ENCODE data around the gene USF3.

DNA sequence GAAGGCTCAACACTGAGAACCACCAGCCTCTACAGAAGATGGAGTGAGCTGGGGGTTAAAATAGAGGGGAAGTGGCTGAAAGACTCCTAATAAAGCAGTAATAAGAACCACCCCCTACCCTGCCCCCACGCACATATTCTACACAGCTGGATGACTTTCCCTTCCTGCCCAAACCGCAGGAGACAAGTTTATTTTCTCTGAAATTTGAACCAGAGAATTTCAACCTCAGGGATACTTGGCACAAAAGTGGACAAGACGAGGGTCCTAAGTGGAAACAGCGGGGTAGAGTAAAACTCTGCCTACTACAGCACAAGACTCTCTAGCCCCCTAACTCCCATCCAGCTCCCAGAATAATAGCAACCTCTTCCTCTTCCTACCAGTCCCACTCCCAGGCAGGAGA lies 28.4 kb downstream of the USF3 start:
- TF ChIP-seq, protein P1, sequence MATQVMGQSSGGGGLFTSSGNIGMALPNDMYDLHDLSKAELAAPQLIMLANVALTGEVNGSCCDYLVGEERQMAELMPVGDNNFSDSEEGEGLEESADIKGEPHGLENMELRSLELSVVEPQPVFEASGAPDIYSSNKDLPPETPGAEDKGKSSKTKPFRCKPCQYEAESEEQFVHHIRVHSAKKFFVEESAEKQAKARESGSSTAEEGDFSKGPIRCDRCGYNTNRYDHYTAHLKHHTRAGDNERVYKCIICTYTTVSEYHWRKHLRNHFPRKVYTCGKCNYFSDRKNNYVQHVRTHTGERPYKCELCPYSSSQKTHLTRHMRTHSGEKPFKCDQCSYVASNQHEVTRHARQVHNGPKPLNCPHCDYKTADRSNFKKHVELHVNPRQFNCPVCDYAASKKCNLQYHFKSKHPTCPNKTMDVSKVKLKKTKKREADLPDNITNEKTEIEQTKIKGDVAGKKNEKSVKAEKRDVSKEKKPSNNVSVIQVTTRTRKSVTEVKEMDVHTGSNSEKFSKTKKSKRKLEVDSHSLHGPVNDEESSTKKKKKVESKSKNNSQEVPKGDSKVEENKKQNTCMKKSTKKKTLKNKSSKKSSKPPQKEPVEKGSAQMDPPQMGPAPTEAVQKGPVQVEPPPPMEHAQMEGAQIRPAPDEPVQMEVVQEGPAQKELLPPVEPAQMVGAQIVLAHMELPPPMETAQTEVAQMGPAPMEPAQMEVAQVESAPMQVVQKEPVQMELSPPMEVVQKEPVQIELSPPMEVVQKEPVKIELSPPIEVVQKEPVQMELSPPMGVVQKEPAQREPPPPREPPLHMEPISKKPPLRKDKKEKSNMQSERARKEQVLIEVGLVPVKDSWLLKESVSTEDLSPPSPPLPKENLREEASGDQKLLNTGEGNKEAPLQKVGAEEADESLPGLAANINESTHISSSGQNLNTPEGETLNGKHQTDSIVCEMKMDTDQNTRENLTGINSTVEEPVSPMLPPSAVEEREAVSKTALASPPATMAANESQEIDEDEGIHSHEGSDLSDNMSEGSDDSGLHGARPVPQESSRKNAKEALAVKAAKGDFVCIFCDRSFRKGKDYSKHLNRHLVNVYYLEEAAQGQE (IDR thresholded peaks at IDR 0.05; ENCODE audit: unreplicated experiment), result no peak
- no peak for TF ChIP-seq POLR2AphosphoS5 (IDR thresholded peaks at IDR 0.05; ENCODE audit: low read depth)
- TF ChIP-seq ZNF331 (CRISPR knock-in tag; IDR thresholded peaks at IDR 0.05; ENCODE audit: low read depth), result no peak
- TF ChIP-seq, protein P2, sequence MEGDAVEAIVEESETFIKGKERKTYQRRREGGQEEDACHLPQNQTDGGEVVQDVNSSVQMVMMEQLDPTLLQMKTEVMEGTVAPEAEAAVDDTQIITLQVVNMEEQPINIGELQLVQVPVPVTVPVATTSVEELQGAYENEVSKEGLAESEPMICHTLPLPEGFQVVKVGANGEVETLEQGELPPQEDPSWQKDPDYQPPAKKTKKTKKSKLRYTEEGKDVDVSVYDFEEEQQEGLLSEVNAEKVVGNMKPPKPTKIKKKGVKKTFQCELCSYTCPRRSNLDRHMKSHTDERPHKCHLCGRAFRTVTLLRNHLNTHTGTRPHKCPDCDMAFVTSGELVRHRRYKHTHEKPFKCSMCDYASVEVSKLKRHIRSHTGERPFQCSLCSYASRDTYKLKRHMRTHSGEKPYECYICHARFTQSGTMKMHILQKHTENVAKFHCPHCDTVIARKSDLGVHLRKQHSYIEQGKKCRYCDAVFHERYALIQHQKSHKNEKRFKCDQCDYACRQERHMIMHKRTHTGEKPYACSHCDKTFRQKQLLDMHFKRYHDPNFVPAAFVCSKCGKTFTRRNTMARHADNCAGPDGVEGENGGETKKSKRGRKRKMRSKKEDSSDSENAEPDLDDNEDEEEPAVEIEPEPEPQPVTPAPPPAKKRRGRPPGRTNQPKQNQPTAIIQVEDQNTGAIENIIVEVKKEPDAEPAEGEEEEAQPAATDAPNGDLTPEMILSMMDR (conservative IDR thresholded peaks at IDR 0.05; ENCODE audit: low read depth in 2 of 2), result no peak
- TF ChIP-seq EZH2phosphoT487 (IDR thresholded peaks at IDR 0.05; ENCODE audit: unreplicated experiment), result no peak
- no peak for TF ChIP-seq EZH2 (IDR thresholded peaks at IDR 0.05; ENCODE audit: low read depth, unreplicated experiment)
- TF ChIP-seq STAT1 (IDR thresholded peaks at IDR 0.05; ENCODE audit: unreplicated experiment), result no peak
- TF ChIP-seq ZNF114 (CRISPR knock-in tag; IDR thresholded peaks at IDR 0.05), result no peak
- no peak for TF ChIP-seq JUNB (IDR thresholded peaks at IDR 0.05; ENCODE audit: unreplicated experiment)
- TF ChIP-seq, protein P3, sequence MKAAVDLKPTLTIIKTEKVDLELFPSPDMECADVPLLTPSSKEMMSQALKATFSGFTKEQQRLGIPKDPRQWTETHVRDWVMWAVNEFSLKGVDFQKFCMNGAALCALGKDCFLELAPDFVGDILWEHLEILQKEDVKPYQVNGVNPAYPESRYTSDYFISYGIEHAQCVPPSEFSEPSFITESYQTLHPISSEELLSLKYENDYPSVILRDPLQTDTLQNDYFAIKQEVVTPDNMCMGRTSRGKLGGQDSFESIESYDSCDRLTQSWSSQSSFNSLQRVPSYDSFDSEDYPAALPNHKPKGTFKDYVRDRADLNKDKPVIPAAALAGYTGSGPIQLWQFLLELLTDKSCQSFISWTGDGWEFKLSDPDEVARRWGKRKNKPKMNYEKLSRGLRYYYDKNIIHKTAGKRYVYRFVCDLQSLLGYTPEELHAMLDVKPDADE (IDR thresholded peaks at IDR 0.05), result no peak
- TF ChIP-seq CREB1 (CRISPR knock-in tag; IDR thresholded peaks at IDR 0.05; ENCODE audit: low read depth), result no peak
